ENCODE measurements around the gene NAA60. TPM values are rescaled to one million over a fixed set of nuclear protein-coding genes. Genes with fewer than 3 reads are reported as not detected.

Gene NAA60
- total and polyA plus RNA-seq, 2 of the 13 experiments (the other 11 are each of a cell fraction or from before 2014, with no cell fraction given), result 14.7 to 32.0 TPM

DNA sequence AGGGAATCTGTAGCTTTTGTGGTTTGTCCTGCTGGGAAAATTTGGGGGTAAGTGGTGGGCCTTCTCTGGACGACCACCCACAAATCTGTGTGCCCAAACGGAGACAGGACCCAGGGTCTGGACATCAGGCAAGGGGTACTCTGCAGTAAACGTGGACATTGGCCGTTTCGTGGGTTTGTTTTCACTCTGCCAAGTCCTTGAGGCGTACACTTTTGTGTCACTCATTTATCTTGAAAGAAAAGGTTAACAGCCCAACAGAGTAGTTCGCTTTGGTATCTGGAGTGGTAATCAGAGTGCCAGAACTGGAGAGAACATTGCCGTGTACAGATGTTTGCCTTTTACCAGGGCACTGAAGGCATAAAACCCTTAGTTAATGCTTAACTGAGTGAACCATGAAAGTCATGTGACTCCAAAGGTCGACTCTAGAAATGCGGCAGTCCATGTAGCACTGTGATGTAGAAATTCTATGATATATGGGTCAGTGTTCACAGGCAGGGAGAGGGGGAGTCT is 15.4 kb downstream of the NAA60 start (continued):
- TF ChIP-seq, protein P1, sequence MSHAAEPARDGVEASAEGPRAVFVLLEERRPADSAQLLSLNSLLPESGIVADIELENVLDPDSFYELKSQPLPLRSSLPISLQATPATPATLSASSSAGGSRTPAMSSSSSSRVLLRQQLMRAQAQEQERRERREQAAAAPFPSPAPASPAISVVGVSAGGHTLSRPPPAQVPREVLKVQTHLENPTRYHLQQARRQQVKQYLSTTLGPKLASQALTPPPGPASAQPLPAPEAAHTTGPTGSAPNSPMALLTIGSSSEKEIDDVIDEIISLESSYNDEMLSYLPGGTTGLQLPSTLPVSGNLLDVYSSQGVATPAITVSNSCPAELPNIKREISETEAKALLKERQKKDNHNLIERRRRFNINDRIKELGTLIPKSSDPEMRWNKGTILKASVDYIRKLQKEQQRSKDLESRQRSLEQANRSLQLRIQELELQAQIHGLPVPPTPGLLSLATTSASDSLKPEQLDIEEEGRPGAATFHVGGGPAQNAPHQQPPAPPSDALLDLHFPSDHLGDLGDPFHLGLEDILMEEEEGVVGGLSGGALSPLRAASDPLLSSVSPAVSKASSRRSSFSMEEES (CRISPR knock-in tag; IDR thresholded peaks at IDR 0.05), result peak; percentile 95
- TF ChIP-seq ZFP36L1 (CRISPR knock-in tag; IDR thresholded peaks at IDR 0.05), result no peak
- TF ChIP-seq AKAP8 (CRISPR knock-in tag; IDR thresholded peaks at IDR 0.05), result no peak
- TF ChIP-seq ZNF7 (CRISPR knock-in tag; IDR thresholded peaks at IDR 0.05), result no peak
- no peak for TF ChIP-seq SATB2 (CRISPR knock-in tag; IDR thresholded peaks at IDR 0.05)
- TF ChIP-seq ZNF670 (CRISPR knock-in tag; IDR thresholded peaks at IDR 0.05; ENCODE audit: borderline replicate concordance), result no peak
- TF ChIP-seq ZNF350 (CRISPR knock-in tag; IDR thresholded peaks at IDR 0.05; ENCODE audit: borderline replicate concordance, low read depth), result no peak
- no peak for TF ChIP-seq MIER2 (CRISPR knock-in tag; IDR thresholded peaks at IDR 0.05)
- no peak for TF ChIP-seq KMT2B (CRISPR knock-in tag; IDR thresholded peaks at IDR 0.05)
- TF ChIP-seq ZNF121 (CRISPR knock-in tag; IDR thresholded peaks at IDR 0.05), result no peak
- no peak for TF ChIP-seq FOXO1 (CRISPR knock-in tag; IDR thresholded peaks at IDR 0.05)
- TF ChIP-seq JUNB (CRISPR knock-in tag; IDR thresholded peaks at IDR 0.05; ENCODE audit: borderline replicate concordance), result no peak
- TF ChIP-seq ZNF737 (CRISPR knock-in tag; IDR thresholded peaks at IDR 0.05; ENCODE audit: borderline replicate concordance), result no peak; the same call in 1 of the 2 replicates
- no peak for TF ChIP-seq MTF1 (CRISPR knock-in tag; IDR thresholded peaks at IDR 0.05)
- no peak for TF ChIP-seq HNRNPL (IDR thresholded peaks at IDR 0.05; ENCODE audit: low read depth, low read length)
- no peak for TF ChIP-seq ZNF383 (CRISPR knock-in tag; IDR thresholded peaks at IDR 0.05; ENCODE audit: borderline replicate concordance)
- TF ChIP-seq EEA1 (CRISPR knock-in tag; IDR thresholded peaks at IDR 0.05; ENCODE audit: borderline replicate concordance), result no peak
- no peak for TF ChIP-seq ZNF546 (CRISPR knock-in tag; conservative IDR thresholded peaks at IDR 0.05)
- TF ChIP-seq HOXA9 (CRISPR knock-in tag; IDR thresholded peaks at IDR 0.05; ENCODE audit: borderline replicate concordance), result no peak
- TF ChIP-seq, protein P2, sequence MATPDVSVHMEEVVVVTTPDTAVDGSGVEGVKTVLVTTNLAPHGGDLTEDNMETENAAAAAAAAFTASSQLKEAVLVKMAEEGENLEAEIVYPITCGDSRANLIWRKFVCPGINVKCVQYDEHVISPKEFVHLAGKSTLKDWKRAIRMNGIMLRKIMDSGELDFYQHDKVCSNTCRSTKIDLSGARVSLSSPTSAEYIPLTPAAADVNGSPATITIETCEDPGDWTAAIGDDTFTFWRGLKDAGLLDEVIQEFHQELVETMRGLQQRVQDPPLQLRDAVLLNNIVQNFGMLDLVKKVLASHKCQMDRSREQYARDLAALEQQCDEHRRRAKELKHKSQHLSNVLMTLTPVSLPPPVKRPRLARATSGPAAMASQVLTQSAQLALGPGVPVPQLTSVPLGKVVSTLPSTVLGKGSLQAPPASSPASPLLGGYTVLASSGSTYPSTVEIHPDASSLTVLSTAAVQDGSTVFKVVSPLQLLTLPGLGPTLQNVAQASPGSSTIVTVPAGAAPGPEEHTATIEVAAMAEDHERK (CRISPR knock-in tag; IDR thresholded peaks at IDR 0.05; ENCODE audit: low read depth), result no peak
- TF ChIP-seq, protein P3, sequence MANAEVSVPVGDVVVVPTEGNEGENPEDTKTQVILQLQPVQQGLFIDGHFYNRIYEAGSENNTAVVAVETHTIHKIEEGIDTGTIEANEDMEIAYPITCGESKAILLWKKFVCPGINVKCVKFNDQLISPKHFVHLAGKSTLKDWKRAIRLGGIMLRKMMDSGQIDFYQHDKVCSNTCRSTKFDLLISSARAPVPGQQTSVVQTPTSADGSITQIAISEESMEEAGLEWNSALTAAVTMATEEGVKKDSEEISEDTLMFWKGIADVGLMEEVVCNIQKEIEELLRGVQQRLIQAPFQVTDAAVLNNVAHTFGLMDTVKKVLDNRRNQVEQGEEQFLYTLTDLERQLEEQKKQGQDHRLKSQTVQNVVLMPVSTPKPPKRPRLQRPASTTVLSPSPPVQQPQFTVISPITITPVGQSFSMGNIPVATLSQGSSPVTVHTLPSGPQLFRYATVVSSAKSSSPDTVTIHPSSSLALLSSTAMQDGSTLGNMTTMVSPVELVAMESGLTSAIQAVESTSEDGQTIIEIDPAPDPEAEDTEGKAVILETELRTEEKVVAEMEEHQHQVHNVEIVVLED (CRISPR knock-in tag; IDR thresholded peaks at IDR 0.05; ENCODE audit: borderline replicate concordance), result peak; percentile 42; the same call in 1 of the 2 replicates
- no peak for TF ChIP-seq TCF7 (IDR thresholded peaks at IDR 0.05; ENCODE audit: low read depth)
- no peak for TF ChIP-seq ERF (CRISPR knock-in tag; IDR thresholded peaks at IDR 0.05)
- TF ChIP-seq ZNF746 (CRISPR knock-in tag; IDR thresholded peaks at IDR 0.05), result no peak
- TF ChIP-seq ZNF747 (CRISPR knock-in tag; IDR thresholded peaks at IDR 0.05; ENCODE audit: borderline replicate concordance), result peak; percentile 16; the same call in 1 of the 2 replicates
- TF ChIP-seq, protein P4, sequence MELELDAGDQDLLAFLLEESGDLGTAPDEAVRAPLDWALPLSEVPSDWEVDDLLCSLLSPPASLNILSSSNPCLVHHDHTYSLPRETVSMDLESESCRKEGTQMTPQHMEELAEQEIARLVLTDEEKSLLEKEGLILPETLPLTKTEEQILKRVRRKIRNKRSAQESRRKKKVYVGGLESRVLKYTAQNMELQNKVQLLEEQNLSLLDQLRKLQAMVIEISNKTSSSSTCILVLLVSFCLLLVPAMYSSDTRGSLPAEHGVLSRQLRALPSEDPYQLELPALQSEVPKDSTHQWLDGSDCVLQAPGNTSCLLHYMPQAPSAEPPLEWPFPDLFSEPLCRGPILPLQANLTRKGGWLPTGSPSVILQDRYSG (CRISPR knock-in tag; IDR thresholded peaks at IDR 0.05), result no peak
